Measurements from ENCODE around the gene SHB. TPM values are rescaled to one million over a fixed set of nuclear protein-coding genes. Genes with fewer than 3 reads are reported as not detected.

Gene SHB
- total RNA-seq, 2 donors from 2014 or later: 33.9 to 39.9 TPM

DNA sequence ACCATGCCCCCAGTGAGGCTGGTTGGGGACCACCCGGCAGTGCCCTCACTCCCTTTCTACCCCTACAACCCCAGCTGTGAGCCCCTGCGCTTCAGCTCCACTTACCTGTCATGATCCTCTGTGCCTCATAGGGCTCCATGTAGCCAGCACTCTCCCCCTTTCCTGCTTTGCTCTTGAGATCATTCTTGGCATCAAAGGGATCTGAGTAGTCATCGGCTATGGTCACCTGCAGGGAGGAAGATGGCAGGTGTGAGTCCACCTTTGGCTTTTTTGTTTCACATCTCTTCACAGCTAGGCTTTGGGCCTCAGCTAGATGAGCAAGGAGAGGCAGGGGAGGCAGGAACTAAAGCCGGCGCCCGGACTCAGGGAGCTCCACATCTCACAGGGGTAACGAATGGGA, 53.1 kb downstream of the SHB start:
- Histone ChIP-seq H3K9me3 (no peaks in the 10 kb centered on the region), H3K27me3 (no peaks in the 10 kb centered on the region), H3K4me3 (no peak overlapping the region), H3K36me3 (peaks cover 7% of the 10 kb centered on the region), H3K27ac (peak overlapping the region; percentile 54 to 83), H3K4me1 (peaks cover 0 to 53% of the 10 kb centered on the region in 2 donors)
- DNase-seq (ENCODE audit: low spot score): no peak
- TF ChIP-seq, protein P1, sequence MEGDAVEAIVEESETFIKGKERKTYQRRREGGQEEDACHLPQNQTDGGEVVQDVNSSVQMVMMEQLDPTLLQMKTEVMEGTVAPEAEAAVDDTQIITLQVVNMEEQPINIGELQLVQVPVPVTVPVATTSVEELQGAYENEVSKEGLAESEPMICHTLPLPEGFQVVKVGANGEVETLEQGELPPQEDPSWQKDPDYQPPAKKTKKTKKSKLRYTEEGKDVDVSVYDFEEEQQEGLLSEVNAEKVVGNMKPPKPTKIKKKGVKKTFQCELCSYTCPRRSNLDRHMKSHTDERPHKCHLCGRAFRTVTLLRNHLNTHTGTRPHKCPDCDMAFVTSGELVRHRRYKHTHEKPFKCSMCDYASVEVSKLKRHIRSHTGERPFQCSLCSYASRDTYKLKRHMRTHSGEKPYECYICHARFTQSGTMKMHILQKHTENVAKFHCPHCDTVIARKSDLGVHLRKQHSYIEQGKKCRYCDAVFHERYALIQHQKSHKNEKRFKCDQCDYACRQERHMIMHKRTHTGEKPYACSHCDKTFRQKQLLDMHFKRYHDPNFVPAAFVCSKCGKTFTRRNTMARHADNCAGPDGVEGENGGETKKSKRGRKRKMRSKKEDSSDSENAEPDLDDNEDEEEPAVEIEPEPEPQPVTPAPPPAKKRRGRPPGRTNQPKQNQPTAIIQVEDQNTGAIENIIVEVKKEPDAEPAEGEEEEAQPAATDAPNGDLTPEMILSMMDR (IDR thresholded peaks at IDR 0.05): no peak

DNA sequence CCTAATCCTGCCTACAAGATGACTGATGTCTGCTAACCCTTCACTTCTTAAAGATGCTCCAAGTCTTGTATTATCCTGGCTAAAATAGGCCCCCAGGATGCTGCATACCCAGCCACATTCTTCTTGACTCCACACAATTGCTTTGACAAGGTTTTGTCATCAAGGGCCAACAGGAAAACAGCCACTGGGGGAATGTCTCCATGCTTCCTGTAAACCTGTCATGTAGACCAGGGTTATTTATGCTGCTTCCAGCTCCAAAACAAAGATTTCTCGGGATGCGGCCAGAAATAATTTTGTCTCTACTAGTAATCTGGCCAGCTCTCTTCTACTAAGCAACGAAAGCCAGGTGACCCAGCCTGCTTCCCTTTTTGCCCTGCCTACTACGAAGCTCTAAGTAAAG, 53.8 kb downstream of the SHB start:
- Histone ChIP-seq H3K27ac (no peak overlapping the region), H3K9me3 (no peaks in the 10 kb centered on the region), H3K27me3 (no peaks in the 10 kb centered on the region), H3K36me3 (peaks cover 7% of the 10 kb centered on the region), H3K4me3 (no peak overlapping the region), H3K4me1 (peaks cover 0 to 47% of the 10 kb centered on the region in 2 donors)
- TF ChIP-seq, protein P1 (IDR thresholded peaks at IDR 0.05): no peak
- DNase-seq (ENCODE audit: low spot score): no peak

DNA sequence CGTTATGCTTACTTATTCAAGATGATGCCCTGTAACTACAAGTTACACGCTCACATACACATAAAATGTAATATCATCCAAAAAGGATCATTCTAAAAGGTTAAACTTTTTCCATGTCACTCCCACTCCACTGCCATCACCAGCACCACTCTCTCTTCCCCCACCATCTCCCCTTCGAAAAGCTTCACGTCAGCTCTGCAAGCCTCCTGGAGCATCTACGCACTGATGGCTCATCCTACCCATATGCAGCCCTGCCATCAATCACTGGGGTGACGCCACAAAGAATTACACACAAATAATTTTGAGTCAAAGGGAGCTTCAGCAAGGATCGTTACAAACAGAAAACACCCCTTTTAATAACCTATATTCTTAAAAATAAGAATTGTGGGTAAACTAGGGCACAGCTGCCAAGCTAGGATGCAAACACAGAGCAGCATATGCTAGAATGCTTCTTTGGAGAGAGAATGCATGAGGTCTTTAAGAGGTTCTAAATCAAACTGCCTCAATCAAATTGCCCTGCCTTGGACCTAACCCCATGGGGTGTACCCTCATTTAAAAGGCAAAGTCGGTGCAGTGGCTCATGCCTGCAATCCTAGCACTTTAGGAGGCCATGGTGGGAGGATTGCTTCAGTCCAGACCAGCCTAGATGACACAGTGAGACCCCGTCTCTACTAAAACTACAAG, 56.1 kb downstream of the SHB start:
- Histone ChIP-seq H3K27ac (no peak overlapping the region), H3K4me3 (no peak overlapping the region), H3K4me1 (peaks cover 0 to 44% of the 10 kb centered on the region in 2 donors), H3K27me3 (no peaks in the 10 kb centered on the region), H3K36me3 (peaks cover 7% of the 10 kb centered on the region), H3K9me3 (no peaks in the 10 kb centered on the region)
- TF ChIP-seq, protein P1 (IDR thresholded peaks at IDR 0.05): no peak
- no peak for DNase-seq (ENCODE audit: low spot score)

DNA sequence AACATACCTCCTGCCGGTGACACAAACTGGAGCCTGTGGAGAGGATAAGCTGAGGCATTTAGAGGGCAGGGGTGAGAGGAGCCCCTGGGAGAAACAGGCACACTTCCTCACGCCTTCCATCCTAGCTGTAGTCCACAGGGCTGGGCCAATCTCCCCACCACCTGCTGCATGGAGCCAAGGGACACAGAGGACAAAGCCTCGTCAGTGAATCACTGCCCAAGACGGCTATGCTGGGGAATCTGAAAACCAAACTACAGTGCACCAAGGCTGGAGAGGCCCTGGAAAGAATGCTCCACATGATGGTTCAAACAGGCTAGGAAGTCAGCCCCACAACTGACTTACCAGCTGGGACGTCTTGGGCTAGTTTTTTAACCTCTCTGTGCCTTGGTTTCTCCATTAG, 57.0 kb downstream of the SHB start:
- TF ChIP-seq, protein P1 (IDR thresholded peaks at IDR 0.05): no peak
- Histone ChIP-seq H3K27ac (no peak overlapping the region), H3K27me3 (no peaks in the 10 kb centered on the region), H3K9me3 (no peaks in the 10 kb centered on the region), H3K4me1 (peaks cover 0 to 44% of the 10 kb centered on the region in 2 donors), H3K4me3 (no peak overlapping the region), H3K36me3 (peaks cover 7% of the 10 kb centered on the region)
- no peak for DNase-seq (ENCODE audit: low spot score)

DNA sequence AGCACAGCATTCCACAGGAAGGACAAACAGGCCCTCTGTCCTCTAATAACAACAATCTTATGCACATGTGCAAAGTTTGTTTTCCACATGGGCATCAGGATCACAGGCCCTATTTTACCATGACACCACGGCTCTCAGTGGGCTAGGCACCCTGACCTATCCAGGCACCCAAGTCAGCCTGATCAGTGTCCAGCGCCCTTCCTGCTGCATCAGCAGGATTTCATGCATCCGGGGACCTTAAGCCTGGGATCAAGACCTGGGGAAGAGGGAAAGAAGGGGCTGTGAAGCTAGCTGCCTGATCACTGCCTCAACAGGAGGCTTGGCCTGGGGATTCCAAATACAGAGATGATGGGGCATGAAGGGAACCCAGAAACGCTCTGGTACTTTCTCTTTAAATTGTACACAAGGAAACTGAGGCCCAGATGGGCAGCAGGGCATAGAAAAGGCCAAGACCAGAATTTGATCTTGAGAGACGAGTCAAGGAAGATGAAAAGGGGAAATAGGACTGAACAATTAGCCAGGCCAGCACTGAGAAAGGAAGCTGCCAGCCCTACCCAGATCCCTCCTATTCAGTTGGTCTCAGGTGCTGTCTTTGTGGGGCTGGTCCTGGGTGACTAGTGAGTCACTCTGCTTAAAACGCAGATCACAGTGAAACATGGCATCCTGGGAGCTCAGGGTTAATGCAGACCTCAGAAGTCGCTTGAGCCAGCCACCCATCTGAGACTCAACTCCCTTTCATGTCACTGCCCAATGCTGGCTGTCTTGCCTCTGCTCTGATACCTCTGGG, 57.9 kb downstream of the SHB start:
- no peaks in the 10 kb centered on the region for H3K27me3 ChIP-seq
- no peak for DNase-seq (ENCODE audit: low spot score)
- no peak overlapping the region for H3K27ac ChIP-seq
- peaks cover 7% of the 10 kb centered on the region for H3K36me3 ChIP-seq
- H3K4me1 ChIP-seq: peaks cover 0 to 44% of the 10 kb centered on the region in 2 donors
- H3K9me3 ChIP-seq: no peaks in the 10 kb centered on the region
- no peak overlapping the region for H3K4me3 ChIP-seq
- TF ChIP-seq, protein P1 (IDR thresholded peaks at IDR 0.05): no peak
